OCI-LY7 (cell line): Measurements from ENCODE around the gene CLDN20.

Source experiments
- CTCF ChIP-seq: fragments of 200-600 bp; sonication (generic); conservative IDR thresholded peaks from 2 replicates; pipeline ENCODE4 v1.5.1; 2014; ENCODE audit warnings: mild to moderate bottlenecking, antibody characterized with exemption, low read length, moderate library complexity, mixed read lengths
- EZH2phosphoT487 ChIP-seq: fragments of 200-600 bp; sonication (generic); IDR thresholded peaks from 2 replicates; pipeline ENCODE4 v1.6.1; 2018; ENCODE audit warnings: low read depth, borderline replicate concordance, mild to moderate bottlenecking, mixed run types, antibody characterized with exemption, low read length, moderate library complexity, mixed read lengths

- no peak for TF ChIP-seq CTCF
- TF ChIP-seq EZH2phosphoT487: no peak
Measured at GRCh38 chr6:155324172-155324571, 60.4 kb downstream of the CLDN20 start.
